ENCODE measurements around the gene PTPRD. TPM values are rescaled to one million over a fixed set of nuclear protein-coding genes. Genes with fewer than 3 reads are reported as not detected.

Gene PTPRD
- total RNA-seq, 4 donors from 2014 or later, result 19.6 to 78.9 (median 45.6) TPM

DNA sequence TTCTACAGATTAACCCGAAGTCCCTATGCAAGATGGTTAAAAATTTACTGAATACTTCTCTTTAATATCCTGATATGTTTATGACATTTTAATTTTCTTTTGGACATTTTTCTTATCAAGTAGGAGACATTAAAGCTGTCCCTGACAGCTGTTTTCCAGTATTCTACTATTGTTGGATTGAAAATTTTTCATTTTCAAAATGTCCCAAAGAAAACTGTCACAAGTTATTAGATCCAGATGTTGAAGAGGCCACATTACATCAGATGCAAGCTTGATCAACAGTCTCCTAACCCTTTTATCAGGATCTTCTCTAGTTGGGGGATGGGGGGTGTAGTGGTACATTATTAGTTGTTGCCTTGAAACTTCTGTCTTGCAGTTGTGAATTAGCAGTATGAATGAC, 1410.5 kb downstream of the PTPRD start:
- TF ChIP-seq, protein P1, sequence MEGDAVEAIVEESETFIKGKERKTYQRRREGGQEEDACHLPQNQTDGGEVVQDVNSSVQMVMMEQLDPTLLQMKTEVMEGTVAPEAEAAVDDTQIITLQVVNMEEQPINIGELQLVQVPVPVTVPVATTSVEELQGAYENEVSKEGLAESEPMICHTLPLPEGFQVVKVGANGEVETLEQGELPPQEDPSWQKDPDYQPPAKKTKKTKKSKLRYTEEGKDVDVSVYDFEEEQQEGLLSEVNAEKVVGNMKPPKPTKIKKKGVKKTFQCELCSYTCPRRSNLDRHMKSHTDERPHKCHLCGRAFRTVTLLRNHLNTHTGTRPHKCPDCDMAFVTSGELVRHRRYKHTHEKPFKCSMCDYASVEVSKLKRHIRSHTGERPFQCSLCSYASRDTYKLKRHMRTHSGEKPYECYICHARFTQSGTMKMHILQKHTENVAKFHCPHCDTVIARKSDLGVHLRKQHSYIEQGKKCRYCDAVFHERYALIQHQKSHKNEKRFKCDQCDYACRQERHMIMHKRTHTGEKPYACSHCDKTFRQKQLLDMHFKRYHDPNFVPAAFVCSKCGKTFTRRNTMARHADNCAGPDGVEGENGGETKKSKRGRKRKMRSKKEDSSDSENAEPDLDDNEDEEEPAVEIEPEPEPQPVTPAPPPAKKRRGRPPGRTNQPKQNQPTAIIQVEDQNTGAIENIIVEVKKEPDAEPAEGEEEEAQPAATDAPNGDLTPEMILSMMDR (IDR thresholded peaks at IDR 0.05), result no peak
- no peak for TF ChIP-seq POLR2A (IDR thresholded peaks at IDR 0.05)
- no peak for DNase-seq
- WGBS, 2 donors, result 85 to 93% methylated on average over 1 of the region's 1 CpG
- intact Hi-C loops (cut with DNase I), result no loop called here
- no peaks in the 10 kb centered on the region for H3K4me1 ChIP-seq
- no peak overlapping the region for H3K27ac ChIP-seq
- H3K9me3 ChIP-seq, result no peaks in the 10 kb centered on the region
- H3K36me3 ChIP-seq, result no peaks in the 10 kb centered on the region
- H3K27me3 ChIP-seq, result no peaks in the 10 kb centered on the region
- H3K4me3 ChIP-seq (replicated peaks in 1 of 3), result no peak overlapping the region

DNA sequence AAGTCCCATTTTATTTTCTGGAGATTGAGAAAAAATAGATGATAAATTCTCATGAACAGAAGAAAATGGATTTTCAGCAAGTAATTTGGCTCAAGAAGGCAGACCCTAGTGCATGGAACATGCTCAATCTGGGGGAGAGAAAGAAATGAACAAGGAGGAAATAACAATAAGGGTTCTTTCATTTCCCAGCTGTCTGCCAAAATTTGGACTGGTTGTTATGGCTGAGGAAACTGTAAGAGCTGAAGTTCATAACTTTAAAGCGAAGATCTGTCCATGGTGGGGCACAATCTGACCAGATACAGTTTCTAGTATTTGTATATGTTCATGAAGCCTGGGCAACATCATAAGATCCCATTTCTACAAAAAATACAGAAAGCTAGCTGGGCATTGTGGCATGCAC, 1426.7 kb downstream of the PTPRD start:
- Histone ChIP-seq H3K36me3 (no peaks in the 10 kb centered on the region), H3K9me3 (no peaks in the 10 kb centered on the region), H3K4me1 (no peaks in the 10 kb centered on the region), H3K4me3 (replicated peaks in 1 of 3) (no peak overlapping the region), H3K27ac (no peak overlapping the region), H3K27me3 (no peaks in the 10 kb centered on the region)
- no peak for TF ChIP-seq POLR2A (IDR thresholded peaks at IDR 0.05)
- TF ChIP-seq, protein P1 (IDR thresholded peaks at IDR 0.05), result no peak
- DNase-seq, result no peak
- intact Hi-C loops (cut with DNase I), result no loop called here
- 45 to 86% methylated on average over 1 of the region's 1 CpG for WGBS, 2 donors

DNA sequence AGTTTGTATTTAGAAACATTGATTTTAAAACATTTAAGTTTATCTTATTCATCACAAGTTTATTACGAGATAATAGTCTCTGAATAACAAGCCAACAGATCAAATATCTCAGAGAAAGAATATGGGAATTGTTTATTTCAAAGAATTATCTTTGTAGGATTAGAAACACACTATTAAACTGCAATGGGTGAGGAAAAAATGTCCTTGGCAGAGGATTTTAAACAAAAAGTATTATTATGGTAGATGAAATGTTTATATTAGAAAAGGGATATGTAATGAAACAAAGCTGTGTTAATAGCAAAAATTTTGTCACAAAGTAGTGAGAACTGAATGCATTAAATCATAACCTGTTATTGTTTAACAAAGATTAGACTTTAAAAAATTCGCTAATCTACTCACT, 1430.4 kb downstream of the PTPRD start:
- Histone ChIP-seq H3K27ac (no peak overlapping the region), H3K9me3 (no peaks in the 10 kb centered on the region), H3K4me1 (no peaks in the 10 kb centered on the region), H3K27me3 (no peaks in the 10 kb centered on the region), H3K4me3 (replicated peaks in 1 of 3) (no peak overlapping the region), H3K36me3 (no peaks in the 10 kb centered on the region)
- no peak for DNase-seq
- intact Hi-C loops (cut with DNase I), result no loop called here
- TF ChIP-seq, protein P1 (IDR thresholded peaks at IDR 0.05), result no peak
- no peak for TF ChIP-seq POLR2A (IDR thresholded peaks at IDR 0.05)
- 68 to 81% methylated on average over 2 of the region's 2 CpGs for WGBS, 2 donors

DNA sequence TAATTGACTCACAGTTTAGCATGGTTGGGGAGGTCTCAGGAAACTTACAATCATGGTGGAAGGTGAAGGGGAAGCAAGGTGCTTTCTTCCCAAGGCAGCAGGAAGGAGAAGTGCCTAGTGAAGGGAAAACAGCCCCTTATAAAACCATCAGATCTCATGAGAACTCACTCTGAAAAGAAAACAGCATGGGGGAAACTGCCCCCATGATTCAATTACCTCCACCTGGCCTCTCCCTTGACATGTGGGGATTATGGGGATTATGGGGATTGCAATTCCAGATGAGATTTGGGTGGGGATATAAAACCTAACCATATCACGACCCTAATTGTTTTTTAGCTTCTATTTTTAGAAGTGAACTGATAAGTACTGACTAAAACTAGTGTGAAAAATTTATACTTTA, 1435.7 kb downstream of the PTPRD start:
- intact Hi-C loops (cut with DNase I), result no loop called here
- 47 to 63% methylated on average over 1 of the region's 1 CpG for WGBS, 2 donors
- no peak for DNase-seq
- no peak overlapping the region for H3K4me3 ChIP-seq (replicated peaks in 1 of 3)
- no peaks in the 10 kb centered on the region for H3K9me3 ChIP-seq
- H3K36me3 ChIP-seq, result no peaks in the 10 kb centered on the region
- TF ChIP-seq POLR2A (IDR thresholded peaks at IDR 0.05), result no peak
- TF ChIP-seq, protein P1 (IDR thresholded peaks at IDR 0.05), result no peak
- no peak overlapping the region for H3K27ac ChIP-seq
- H3K27me3 ChIP-seq, result no peaks in the 10 kb centered on the region
- no peaks in the 10 kb centered on the region for H3K4me1 ChIP-seq

DNA sequence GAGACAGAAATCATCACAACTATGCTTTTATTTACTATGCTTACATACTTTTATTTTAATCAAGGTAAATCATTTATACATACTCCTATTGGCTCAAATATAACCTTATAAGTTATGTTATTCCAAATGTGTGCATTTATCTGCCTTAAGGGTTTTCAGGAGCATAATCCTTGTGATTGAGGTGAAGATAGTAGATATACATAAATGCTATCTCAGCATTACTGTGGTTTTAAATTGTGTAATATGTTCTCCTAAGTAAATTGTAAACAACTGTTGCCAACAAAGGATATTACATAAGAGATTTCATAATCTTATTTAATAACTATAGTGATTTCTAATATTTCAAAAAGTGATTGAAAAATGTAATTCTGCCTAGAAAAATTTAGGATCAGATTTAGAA, 1438.4 kb downstream of the PTPRD start:
- no peak overlapping the region for H3K27ac ChIP-seq

More for the DNA sequence above, 1438.4 kb downstream of the PTPRD start:
- TF ChIP-seq, protein P1 (IDR thresholded peaks at IDR 0.05), result no peak
- Histone ChIP-seq H3K4me3 (replicated peaks in 1 of 3) (no peak overlapping the region), H3K27me3 (no peaks in the 10 kb centered on the region), H3K36me3 (no peaks in the 10 kb centered on the region), H3K9me3 (no peaks in the 10 kb centered on the region), H3K4me1 (no peaks in the 10 kb centered on the region)
- intact Hi-C loops (cut with DNase I), result no loop called here
- no peak for DNase-seq

All from thyroid gland (tissue), 4 donors.